ENCODE results near the gene MTFR1L.

MTFR1L gene

DNA sequence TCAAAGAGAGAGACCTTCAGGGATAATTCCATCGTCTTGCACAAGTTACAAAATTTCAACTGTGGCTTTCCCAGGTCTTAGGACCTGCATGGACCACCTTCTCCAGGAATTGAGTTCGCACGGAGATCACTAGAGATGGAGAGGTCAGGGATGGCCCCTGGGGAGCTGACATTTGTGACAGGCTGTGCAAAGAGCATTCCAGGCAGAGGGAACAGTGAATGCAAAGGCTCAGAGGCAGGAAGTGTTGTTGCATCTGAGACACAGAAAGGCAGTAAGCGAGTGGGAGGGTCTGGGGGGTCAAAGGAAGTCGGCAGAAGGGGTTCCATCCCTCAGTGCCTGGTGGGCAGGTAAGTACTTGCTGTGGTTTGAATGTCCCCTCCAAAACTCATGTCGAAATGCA lies 29.3 kb upstream of the MTFR1L start:
- no peak for DNase-seq (ENCODE audit: low read depth)

DNA sequence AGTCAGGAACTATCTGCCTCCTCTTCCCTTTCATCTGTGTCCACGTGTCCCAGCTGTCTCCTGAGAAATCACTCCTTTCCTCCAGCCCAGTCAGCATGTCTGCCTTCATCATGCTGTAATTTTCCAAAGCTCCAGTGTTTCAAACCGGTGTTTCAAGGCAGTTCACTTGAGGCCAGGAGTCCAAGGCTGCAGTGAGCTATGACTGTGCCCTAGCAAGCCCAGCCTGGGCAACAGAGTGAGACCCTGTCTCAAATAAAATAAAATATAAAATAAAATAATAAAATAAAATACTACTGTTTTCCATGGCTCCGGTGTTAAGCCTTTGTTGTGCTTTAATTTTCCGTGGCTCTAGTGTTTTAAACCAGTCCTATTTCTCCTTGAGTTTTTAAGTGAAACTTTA lies 27.6 kb upstream of the MTFR1L start:
- DNase-seq (ENCODE audit: low read depth) = no peak

DNA sequence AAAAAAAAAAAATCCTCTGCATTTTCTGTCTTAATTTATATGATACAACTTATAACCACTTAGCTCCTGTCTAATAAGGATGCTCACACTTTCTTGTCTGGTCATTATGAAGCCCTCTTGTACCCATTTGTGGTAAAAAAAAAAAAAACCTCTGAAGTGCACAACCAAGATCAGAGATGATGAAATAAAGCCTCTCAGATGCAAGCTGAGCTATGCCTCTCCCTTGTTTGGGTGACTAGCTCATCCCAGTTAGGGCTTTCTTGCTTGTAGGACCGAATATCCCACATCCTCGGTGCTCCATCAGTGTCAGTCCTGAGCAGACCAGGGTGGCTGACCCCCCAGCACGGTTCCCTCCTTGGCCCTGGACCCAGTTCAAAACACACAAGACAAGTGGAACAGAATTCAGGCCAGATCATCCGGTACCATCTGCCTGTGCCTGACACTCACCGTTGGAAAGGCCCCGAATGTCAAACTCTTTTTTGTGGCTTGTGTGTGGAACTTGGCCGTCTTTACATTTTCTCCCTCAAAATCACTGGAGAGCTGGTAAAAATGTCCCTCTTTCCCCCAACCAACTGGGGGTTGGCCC lies 26.1 kb upstream of the MTFR1L start:
- DNase-seq (ENCODE audit: low read depth) = no peak

DNA sequence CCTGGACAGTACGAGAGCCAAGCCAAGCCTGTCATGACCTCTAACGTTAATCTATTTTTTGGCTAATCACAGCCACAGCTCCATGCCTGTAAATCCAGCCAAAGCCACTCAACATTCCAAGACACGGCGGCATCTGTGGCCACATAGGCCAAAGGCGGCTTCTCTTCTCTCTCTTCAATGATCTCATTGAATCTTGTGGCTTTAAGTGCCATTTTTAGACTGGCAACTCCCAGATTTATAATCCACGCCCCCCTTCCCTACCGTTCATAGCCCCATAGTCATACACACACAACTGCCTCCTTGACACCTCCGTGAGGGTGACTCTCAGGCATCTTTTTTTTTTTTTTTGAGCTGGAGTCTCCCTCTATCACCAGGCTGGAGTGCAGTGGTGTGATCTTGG lies 25.4 kb upstream of the MTFR1L start:
- DNase-seq (ENCODE audit: low read depth) = no peak

DNA sequence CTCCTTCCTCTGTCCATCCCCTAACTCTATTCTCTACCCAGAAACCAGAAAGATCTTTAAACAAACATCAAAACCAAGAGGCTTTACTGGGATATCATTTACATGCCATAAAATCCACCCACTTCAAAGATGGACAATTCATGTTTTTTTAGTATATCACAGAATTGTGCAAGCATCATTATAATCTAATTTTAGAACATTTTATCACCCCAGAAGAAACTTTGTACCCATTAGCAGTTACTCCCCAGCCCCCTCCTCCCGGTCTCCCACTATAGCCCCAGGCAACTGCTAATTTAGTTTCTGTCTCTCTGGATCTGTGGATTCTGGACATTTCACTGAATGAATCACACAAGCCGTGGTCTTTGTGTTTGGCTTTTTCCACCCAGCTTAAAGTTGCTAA lies 24.5 kb upstream of the MTFR1L start:
- no peak for DNase-seq (ENCODE audit: low read depth)

DNA sequence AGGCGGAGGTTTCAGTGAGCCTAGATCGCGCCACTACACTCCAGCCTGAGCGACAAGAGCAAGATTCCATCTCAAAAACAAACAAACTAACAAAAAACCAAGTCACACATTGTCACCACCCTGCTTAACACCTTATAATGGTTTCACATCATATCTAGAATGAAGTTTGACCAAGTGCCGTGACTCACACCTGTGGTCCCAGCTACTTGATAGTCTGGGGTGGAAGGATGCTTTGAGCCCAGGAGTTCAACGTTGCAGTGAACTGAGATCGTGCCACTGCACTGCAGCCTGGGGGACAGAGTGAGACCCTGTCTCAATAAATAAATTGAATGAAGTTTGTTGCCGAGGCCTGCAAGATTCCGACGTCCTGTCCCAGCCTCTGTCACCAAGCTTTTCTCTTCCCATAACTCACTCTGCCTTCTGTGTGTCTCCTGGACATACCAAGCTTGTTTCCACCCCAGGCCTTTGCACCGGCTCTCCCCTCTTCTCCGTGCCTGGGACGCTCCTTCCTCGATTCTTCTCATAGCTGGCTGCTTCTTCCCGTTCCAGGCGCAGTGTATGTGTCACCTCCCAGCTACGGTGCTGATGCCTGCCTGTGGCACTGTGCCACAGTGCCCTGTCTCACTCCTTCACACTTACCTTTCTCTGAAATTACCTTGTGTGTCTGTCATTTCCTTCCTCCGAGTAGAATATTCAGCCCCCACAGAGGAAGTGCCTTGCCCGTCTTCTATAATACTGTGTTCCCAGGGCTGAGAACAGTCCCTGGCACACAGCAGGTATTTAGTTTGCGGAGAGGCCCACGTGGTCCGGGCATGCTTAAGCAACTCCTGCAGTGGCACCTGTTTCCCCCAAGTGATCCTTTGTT lies 23.6 kb upstream of the MTFR1L start:
- DNase-seq (ENCODE audit: low read depth) = no peak

DNA sequence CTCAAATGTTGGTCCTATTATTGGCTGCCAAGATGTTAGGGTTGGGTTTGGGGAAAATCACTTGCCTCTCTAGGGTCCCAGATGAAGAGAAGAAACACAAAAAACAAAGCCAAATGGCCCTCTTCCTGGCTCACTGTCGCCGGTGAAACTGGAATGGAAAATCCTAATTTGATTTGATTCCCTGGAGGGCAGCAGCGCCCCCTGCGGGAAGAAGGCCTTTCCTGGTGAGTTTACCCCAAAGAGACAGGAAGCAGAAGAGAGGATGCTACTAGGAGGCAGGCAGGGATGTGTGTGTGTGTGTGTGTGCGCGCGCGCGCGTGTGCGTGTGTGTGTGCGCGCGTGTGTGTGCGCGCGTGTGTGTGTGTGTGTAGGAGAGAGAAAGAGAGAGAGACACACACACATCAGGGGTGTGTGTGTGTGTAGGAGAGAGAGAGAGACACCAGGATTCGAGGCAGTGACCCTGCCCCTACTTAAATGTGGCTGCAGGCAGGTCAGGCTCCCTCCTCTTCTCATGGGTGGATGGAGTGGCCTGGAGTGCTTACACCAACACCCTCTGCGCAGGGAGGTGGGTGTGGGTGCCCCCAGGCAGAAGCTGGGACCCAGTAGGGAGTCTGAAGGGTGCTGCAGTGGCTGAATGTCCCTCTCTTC lies 22.8 kb upstream of the MTFR1L start:
- DNase-seq (ENCODE audit: low read depth) = no peak

DNA sequence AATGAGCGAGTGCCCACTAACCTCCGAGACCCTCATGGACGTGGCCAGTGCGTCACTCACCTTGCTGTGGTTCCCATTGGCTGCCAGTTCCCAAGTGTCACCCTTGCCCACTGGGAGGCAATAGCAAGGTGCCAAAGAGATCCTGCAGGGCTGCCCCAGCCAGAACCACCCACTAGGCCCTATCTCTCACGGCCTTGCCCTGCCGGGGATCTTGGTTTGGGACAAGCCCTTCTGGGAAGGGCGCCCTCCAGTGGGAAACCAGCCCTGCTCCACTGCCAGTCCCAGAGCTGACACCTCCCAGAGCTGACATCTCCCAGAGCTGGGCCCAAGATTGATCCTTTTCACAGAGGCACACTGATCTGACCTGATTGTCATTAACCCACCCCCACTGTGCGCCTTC lies 21.8 kb upstream of the MTFR1L start:
- DNase-seq (ENCODE audit: low read depth) = no peak

DNA sequence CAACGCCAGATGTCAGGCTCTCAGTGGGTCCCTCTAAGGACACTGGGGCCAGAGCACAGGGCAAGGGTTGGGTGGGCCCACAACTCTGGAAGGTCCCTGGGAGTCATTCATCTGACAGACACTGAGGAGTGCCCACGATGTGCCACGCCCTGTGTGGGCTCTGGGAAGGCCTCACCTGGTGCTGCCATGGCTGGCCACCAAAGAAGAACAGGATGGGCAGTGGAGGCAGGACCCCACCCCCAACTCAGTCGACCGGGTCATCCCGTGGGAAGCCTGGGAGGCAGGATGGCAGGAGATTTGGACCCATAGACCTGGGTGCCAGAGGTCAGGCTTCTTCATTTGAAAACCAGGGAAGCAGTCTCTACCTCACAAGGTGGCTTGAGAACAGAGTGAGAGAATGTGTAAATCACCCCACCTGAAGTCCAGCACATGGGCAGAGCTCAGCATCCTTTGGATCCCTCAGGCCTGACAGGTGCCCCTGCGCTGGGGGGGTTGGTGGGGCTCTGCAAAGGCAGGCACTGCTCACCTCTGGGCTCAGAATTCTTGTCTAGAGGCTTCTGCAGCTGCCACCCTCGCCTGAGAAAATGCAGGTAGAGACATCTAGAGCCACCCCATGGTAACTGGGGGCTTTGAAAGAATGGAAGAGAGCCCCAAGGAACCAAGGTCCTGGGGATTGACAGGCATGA lies 20.9 kb upstream of the MTFR1L start:
- DNase-seq (ENCODE audit: low read depth) = no peak

DNA sequence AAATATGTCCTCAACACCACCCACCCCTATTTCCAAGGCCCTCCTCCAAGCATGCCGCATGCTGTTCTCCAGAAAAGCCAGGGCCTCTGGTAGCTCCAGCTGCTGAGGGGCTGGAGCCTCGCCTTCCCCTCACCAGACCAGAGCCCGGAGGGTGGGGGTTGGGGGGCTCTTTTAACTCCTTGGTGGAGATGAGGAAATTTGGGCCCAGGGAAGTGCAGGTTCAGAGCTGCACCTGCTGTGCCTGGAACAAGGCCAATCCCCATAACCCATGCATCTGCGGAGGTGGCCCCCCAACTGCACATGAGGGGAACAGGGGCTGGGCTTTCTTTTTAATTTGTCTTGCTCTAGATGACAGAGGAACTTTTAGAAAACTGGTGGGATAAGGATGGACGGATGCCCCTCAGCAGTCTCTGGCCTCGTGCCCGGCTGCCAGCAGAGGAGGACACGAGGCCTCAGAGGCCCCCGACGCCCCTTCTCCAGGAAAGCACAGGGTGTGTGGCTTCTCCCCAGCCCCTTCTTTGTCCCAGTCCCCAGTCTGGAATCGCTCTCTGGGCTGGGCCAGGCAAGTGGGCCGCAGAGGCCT lies 20.3 kb upstream of the MTFR1L start:
- DNase-seq (ENCODE audit: low read depth) = no peak

DNA sequence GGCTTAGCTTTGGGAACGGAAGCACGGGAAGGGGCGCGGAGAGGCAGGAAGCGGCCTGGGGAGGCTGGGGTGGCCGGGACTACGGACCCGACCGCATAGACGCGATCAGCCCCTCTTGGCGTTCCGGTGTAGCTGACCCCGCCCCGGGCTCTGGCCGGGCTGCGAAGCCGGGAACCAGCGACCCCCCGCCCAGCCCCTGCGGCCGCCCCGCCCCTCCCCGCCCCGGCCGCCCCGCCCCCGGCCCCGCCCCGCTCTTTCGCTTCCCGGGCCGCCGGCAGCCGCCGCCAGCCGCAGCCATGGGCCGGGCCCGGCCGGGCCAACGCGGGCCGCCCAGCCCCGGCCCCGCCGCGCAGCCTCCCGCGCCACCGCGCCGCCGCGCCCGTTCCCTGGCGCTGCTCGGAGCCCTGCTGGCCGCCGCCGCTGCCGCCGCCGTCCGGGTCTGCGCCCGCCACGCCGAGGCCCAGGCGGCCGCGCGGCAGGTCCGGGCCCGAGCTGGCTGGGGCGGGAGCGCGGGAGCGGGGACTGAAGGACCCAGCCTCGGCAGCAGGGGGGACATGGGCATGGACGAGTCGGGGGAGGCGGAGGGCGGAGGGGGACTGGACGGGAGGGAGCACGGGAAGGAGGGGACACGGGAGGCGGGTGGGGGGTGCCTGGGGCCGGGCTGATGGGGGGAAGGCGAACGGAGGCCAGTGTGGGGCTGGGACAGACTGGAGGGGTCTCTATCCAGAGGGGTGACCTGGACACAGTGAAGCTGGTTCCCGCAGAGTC lies 19.6 kb upstream of the MTFR1L start, which contains the start of gene SELENON:
SELENON (plus strand) TSS at position 259 of the 768 bp plus-strand sequence; CDS start at position 297, 38 bp downstream.
- no peak for DNase-seq (ENCODE audit: low read depth)

DNA sequence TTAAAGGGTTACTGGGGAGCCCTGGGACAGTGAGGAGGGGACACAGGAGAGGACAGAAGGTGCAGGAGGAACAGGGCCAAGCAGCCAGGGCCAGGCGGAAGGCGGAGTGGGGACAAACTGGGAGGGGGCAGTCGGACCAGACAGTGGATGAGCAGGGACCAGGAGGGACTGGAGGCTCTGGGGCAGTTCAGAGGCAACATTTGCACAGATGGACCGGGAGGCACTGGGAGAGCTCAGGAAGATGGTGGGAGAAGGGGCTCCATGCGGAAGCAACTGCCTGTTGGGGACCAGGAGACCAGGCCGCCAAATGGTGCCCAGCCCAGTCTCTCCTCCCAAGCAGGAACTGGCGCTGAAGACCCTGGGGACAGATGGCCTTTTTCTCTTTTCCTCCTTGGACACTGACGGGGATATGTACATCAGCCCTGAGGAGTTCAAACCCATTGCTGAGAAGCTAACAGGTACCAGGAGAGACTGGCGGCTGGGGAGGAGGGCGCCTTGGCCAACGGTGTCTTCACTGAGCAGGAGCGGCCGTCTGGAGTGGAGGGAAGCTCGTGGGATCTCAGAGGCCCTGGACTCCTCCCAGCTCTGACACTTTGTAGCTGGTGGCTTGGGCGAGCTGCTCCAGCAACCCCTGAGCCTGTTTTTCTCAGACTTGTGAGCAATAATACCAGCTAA lies 18.9 kb upstream of the MTFR1L start:
- no peak for DNase-seq (ENCODE audit: low read depth)

DNA sequence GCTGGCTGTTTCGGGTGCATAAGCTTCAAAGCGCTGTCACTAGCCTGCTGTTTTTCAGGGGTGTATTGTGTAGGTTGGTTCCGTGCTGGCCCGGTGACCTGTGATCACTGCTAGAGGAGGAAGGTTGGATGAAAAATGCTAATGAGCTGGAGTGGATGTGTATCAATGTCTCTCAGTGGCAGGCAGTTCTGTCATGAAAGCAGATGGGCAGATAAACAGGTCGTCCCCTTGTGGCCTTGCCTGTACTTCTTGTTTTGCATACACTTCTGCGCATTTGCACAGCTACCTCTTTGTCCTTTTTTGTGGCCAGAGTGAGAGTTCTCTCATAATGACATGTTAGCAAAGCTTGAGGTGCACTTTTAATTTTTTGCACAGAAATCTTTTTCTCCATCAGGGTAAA lies 16.8 kb upstream of the MTFR1L start:
- no peak for DNase-seq (ENCODE audit: low read depth)

DNA sequence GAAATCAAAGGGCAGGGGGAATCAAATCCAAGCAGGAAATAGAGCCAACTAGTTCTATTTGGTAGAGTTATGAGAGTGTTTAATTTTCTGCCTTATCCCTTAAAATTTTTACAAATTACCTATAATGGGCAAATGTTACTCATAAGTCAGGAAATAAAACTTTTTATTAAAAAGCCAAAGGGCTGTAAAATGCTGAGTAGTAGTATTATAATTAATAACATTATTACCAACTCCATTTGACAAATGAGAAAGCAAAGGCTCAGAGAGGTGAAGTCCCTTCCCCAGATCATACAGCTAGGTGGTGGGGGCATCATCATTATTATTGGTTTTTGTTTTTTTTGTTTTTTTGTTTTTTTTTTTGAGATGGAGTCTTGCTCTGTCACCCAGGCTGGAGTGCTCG lies 16.4 kb upstream of the MTFR1L start:
- DNase-seq (ENCODE audit: low read depth) = no peak

DNA sequence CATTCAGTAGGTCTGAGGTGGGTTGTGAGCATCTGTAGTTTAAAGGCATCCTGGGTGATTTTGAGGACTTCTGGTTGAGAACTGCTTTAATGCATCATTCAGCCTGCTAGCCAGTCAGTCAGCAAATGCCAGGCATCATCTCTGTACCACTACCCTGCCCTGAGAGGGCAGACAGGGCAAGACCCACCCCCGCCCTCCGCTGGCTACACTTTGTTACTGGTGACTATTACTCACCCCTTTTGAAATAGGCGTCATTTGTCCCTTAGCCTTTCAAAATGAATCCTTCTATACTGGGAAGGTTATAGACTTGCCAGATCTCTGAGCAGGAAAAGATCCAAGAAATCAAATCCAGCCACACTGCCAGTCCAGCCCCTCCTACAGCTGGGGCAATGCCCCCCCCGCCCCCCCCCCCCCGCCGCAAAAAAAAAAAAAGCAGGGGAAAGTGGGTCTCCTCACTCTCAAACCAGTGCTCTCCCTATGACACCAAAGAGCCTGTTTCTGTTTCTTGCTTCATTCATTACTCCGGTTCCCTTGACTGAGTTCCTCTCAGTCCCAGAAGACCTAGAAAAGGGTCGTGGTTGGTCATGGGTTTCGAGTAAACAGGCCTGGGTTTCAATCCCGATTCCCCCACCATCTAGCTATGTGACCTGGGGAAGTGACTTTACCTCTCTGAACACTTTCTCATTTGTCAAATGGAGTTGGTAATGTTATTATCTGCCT lies 15.3 kb upstream of the MTFR1L start:
- no peak for DNase-seq (ENCODE audit: low read depth)

DNA sequence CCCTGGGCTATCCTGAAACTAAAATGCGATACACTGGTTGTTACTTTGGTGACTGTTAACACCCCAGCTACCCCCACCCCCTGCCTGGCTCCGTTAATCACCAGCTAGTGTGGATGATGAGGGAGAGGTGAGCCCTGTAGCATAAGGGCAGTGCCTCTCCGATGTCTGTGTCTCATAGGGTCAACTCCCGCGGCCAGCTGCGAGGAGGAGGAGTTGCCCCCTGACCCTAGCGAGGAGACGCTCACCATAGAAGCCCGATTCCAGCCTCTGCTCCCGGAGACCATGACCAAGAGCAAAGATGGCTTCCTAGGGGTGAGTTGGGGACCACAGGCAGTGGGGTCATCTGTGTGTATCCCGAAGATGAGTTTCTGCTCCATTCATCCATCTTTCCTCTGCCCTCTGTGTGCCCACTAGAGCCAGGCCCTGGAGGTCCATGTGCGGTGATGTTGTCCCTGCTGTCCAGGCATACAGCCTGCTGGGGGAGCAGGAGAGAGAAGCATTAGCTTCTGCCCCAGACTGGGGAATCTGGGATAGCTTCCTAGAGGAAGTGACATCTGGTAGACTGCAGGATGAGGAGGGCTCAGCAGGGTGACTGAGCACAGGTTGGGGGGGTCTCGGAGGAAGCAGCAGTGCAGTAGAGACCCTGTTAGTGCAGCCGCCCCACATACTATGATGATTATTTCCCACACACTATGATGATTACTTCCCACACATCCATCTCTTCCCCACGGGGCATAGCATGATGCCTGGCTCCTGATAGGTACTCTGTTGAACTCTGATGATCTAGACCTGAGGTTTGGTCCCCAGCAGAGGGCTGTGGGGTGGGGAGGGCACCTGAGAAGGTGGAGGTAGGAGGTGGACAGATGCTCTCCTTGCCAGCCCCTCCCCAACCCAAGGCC lies 14.5 kb upstream of the MTFR1L start:
- no peak for DNase-seq (ENCODE audit: low read depth)

DNA sequence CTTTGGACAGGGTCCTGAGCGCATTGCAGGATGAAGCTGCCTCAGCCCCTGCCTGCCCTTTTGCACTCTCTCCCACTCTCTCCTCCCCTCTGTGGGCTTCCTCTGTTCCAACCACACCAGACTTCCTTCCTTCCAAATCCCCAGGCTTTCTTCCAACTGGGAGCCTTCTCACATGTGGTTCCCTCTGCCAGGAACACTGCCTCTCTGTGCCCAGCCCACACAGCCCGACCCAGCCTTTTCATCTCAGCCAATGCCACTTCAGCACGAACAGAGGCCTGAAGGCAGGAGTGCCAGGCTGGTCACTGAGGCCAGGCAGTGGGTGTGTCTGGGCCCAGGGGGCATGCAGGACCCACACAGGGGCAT lies 13.9 kb upstream of the MTFR1L start:
- DNase-seq (ENCODE audit: low read depth) = no peak

DNA sequence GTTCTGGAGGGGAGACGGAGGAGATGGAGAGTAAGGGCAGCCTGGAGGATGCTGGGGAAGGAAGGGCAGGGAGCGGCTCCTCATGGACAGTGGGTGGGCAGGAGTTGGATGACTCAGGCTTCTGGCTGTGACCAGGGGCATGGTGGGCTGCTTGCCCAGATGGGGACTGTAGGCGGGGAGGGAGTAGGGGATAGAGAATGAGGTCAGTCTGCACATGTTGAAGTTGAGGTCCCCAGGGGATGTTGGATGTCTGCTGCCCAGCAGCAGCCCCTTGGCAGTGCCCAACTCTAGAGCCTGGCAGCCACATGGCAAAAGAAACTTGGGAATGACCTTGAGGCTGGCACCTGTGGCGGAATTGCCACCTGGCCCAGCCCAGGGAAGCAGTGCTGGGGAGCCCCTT lies 13.3 kb upstream of the MTFR1L start:
- no peak for DNase-seq (ENCODE audit: low read depth)

Measured in HS-5 (cell line).